ENCODE results near the gene LHX3.

Gene LHX3

DNA sequence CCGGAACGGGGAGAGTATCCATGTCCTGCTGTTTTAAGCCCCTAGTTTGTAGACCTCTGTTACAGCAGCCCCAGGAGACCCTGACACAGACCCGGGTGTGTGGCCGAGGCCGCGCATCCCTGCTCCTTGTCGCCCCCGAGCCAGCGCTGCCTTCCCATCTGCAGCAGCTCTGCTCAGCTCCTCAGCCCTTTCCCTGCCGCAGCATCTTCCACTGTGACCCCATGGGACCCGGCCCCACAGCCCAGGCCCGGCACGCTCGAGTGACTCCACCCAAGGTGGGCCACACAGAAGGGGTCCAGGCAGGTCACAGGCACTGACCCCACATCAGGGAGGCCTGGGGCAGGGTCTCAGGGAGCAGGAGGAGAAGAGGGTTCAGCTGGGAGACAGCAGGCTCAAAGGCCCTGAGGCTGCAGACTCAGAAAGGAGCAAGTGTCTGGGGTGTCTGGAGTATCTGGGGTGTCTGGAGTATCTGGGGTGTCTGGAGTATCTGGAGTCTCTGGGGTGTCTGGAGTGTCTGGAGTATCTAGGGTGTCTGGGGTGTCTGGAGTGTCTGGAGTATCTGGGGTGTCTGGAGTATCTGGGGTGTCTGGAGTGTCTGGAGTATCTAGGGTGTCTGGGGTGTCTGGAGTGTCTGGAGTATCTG, 31.2 kb downstream of the LHX3 start:
- DNase-seq, result no peak

DNA sequence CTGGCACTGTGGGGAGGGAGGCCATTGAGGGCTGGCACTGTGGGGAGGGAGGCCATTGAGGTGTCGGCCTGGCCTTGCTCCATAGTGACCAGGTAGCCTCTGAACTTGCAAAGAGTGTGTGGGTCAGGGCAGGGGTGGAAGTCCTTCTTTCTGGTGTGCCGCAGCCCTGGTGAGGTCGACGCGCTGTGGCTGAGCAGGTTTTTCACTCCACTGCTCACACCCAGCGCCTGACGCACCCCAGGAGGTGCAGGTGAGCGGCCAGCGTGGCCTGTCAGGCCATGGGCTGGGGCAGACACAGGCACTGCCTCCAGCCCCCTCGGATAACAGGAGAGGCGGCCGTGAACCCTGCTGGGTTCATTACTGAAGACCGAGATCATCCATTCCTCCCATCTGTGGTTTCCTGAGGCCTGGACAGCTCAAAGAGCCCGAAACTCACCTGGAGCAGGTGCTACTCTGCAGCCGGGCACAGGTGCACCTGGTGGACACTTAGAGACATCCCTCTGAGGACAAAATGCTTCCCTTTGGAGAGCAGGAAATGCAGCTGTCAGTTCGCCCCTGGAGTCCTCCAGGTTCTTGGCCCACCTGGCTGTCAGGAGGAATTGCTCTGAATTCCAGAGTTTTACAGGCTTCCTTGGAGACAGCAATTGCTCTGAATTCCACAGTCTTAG, 32.4 kb downstream of the LHX3 start:
- no peak for DNase-seq

DNA sequence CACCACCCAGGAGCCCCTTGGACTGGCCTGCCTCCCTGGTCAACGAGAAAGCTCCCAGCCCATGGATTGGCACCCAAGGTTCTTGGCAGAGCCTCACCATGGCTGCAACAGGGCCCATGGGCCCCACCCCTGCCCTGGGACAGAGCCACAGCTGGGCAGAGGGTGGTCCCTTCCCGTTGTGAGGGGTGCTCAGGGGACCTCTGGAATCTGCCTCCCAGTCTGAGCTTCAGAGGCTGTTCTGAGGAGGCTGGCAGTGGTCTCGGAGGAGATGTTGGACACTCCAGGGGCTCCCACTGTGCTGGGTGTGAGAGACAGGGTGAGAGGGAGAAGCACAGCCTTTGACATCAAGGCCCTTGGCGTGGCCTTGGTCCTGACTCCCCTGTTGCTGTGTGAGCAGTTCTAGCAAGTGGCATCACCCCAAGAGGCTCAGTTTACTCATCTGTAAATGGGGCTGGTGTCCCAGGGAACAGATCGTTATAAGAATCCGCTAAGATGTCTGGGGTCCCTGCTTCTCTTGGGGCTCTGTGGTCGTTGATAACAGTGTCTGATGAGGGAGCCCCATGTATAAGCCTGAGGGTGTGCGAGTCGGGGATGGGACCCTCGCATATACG, 33.0 kb downstream of the LHX3 start:
- DNase-seq, result no peak

DNA sequence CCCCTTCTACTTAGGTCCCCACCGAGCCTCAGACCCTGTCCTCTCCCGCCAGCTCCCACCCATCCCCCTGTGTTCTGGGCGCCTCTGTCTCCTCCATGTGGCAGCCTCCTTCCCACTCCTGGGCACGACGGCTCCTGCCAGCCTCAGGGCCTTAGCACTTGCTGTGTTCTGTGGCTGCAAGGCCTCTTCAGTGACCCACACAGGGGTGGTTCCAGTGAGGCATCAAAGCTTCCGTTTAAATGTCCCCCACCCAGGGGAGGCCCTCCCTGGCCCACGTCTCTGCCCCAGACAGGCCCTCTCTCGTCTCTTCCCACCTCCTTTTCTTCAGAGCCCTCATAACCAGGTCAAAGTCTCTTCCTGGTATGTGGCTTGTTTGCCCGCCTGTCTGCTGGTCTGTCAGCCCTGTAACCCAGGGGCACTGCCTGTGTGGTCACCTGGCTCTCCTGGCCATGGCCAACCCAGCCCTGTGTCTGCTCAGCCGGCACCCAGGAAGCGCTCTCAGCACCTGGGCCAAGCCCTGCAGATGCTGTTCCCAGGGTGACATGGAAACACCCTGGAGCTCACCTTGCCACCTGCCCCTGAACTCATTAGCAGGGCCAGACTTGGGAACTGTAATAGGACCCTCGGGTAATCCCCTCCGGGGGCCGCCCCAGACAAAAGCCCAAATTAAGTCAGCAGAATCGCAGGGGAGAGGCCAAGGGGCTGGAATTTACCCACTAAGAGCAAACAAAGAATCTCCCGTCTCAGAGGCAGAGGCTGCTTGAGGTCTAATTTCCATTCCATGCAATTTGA, 33.7 kb downstream of the LHX3 start:
- DNase-seq, result no peak

DNA sequence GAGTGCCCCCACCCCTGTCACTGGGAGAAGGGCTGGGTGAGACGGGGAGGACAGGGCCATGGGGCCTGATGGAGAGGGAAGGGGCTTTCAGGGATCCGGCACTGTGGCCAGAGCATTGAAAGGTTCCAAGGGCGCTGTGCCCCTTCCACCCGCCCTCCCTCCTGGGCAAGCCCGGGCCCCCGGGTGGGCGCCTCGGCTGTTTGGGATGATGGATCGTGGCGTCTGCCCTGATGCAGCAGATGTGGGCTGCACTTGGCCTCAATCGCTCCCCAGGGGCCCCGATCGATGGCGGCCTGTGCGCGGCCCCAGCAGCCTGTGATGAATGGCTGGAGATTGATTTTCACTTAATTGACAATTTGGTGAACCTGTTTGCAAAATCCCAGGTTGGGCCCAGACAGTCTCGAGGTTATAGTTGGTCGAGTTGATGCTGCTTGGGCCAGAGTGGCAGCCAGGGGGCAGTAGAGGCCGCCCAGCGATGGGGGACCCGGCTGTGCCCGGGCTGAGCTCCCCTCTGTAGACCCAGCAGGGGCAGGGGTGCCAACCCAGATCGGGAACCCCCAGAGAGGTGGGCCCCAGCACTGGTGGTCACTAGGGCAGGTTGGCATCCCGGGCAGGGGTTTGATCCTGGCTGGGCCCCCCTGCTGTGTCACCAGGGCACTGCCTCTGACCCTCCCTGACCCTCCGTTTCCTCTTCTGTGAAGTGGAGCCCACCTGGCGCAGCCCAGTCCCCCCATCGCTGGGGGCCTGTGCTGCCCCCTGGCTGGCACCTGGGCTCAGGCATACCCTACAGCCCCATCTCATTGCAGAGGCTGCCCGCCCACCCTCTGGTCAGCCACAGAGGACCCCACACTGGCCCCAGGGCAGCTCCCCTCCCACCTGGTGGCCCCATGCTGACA, 34.7 kb downstream of the LHX3 start:
- peak; percentile 47 to 49 for DNase-seq

DNA sequence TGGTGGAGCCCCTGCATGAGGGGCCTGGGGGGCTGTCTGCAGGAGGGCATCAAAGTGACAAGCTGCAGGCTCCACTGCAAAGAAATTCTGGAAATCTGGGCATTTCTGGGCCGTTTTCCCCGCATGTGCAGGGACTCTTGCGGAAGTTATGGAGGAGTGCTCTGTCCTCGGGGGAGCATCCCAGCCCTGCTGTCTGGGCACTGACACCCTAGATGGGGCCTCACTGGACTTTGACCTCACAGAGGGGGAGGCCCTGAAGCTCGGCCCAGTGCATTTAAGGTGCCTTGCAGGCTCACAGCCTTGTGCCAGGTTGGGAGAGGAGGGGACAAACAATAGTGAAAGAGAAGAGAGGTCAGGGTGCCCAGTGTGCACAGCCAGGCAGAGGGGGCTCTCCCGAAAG, 35.4 kb downstream of the LHX3 start:
- no peak for DNase-seq

DNA sequence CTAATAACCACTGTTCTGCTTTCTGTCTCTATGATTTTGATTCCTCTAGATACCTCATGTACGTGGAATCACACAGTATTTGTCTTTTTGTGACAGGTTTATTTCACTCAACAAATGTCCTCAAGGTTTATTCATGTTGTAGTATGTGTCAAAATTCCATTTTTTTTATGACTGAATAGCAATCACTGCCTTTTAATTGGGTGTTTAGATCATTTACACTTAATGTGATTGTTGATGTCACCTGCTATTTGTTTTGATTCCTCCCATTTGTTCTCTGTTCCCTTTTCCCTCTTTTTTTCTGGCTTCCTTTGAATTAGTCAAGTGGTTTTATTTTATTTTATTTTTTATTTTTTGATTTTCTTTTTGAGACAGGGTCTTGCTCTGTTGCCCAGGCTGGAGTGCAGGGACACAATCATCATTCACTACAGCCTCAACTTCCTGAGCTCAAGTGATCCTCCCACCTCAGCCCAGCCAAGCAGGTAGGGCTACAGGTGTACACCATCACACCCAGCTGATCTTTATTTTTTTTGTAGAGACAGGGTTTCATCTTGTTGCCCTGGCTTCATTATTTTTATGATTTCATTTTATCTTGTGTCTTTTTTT, 41.6 kb downstream of the LHX3 start:
- DNase-seq, result no peak

- DNase-seq, result no peak
These were observed 43.8 kb downstream of the LHX3 start for GRCh38 chr9:136160995-136161610.

DNA sequence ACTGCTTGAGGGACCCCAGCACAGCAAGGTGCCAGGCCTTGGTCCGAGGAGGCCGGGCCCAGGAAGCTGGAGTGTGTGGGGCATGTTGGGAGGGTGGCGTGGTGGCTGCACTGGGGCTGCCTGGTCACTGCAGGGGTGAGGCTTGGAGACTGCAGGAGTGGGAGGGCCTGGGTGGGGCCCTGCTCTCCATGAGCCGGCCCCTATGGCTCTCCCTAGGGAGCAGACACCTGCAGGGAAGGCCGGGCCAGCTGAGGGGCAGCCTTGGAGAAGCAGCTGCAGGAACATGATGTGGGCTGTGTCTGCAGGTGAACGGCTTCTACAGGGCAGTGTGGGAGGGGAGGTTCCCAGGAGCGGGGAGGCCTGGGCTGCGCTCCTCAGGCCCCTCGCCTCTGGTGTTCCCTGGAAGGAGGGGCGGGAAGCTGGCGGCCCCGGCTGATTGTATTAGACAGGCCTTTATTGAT, 44.5 kb downstream of the LHX3 start:
- DNase-seq, result no peak

GRCh38 chr9:136159851-136160250, 45.1 kb downstream of the LHX3 start:
- DNase-seq, result no peak

GRCh38 chr9:136157477-136158265, 47.3 kb downstream of the LHX3 start:
- no peak for DNase-seq

DNA sequence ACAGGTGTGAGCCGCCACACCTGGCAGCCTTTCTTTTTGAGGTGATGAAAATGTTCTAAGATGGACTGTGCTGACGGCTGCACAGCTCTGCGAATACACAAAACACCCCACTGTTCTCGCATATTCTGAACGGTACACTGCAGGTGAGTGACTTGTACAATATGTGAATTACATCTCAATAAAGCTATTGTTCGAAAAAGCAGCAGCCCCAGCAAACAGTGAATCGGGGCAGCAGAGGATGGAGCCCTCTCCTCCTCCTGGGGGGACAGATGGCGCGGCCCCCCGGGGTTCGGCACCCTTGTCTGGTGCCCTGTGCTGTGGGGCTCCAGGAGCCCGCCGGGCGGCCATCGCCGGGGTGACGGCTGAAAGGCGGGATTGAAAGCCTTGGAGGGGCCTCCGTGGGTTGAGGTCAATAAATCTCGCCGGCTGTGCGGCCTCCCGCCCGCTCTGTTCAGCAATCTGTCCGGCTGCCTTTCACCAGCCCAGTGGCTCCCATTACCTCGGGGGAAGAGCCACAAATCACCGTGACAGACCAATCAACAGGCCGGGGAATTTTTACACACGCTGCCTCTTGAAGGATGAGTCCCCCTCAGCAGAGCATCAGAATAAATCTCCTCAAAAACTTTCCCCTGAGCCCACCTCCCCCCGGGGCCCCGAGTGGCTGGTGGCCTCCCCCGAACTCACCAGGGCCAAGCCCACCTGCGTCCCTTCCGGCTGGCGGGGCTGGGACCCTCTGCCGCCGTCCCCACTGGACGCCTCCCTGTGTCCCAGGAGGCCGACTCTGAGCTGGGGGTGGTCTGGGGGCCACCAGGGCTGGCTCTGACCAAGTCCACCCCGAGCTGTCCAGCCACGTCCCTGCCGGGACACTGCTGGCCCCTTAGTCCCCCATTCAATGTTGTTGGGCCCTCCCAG, 48.5 kb downstream of the LHX3 start:
- DNase-seq, result no peak

- DNase-seq, result no peak
These were observed 49.4 kb downstream of the LHX3 start for GRCh38 chr9:136155576-136155975.

- DNase-seq, result no peak
These were observed 50.0 kb downstream of the LHX3 start for GRCh38 chr9:136154943-136155342.

DNA sequence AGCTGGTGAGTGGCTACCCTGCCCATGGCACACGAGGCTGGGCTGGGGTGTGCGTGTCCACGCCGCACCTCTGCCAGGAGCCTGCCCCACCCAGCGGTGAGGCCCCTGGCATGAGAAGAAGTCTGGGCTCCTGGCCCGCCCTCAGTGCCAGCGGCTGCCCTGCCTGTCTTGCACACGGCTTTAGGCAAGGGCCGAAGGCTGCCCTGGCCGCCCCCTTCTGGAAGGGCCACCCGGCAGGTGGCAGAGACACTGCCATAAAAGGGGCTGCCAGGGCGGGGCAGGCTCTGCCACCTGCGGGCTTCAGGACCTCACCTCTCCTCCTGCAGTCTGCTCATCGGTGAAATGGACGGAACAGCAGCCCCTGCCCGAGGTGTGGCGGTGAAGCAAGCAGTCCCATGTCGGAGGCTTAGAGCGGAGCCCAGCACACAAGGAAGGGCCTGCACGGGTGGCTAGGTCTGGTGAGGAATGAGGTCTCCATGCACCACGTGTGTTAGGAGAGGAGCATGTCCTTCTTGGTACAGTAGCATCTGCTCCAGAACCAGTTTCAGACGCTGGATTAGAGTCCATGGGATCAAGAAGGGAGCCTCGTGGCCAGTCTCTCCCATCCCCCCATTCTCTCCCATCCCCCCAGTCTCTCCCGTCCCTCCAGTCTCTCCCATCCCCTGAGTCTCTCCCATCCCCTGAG, 51.4 kb downstream of the LHX3 start:
- DNase-seq, result no peak

DNA sequence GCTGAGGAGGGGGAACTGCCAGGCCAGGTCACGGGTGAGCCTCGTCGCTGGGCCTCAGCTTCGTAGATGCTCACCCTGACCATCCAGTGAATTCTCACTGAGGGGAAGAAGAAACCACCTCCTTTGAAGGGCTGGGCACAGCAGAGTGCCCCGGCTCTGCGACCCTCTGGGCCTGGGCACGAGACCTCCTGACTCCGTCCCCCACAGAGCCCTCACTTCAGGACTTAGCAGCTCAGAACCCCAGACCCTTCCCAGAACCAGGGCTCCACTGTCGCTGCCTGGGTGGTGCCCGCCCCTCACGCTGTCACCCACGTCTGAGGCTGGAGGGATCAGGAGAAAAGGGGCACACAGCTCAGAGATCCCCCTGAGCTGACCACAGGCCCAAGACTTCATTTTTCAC, 52.0 kb downstream of the LHX3 start:
- DNase-seq, result no peak

DNA sequence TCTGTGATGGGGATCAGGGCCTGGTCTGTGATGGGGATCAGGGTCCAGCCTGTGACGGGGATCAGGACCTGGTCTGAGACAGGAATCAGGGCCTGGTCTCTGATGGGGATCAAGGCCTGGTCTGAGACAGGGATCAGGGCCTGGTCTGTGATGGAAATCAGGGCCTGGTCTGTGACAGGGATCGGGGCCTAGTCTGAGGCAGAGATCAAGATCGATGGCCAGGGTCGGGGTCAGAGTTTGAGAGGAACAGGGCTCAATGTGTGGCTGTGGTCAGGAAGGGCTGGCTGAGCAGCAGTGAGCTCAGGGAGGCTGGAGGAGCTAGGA, 52.4 kb downstream of the LHX3 start:
- DNase-seq, result no peak

- DNase-seq, result no peak
These were observed 52.9 kb downstream of the LHX3 start for GRCh38 chr9:136151848-136152542.

All from CD4-positive, alpha-beta T cell treated with Interferon alpha-2 for 1 hour (primary cell).